ENCODE measurements around the gene ALK. TPM values are rescaled to one million over a fixed set of nuclear protein-coding genes. Genes with fewer than 3 reads are reported as not detected.

Gene ALK
- total RNA-seq, 1 experiment from 2014 or later, result not detected

- no peak for DNase-seq
- no peak overlapping the region for H3K4me2 ChIP-seq (ENCODE audit: insufficient read depth, insufficient read length, low read length)
- peaks cover 7% of the 10 kb centered on the region for H3K27me3 Mint-ChIP-seq (ENCODE audit: low read depth)
- no peaks in the 10 kb centered on the region for H3K79me2 ChIP-seq (ENCODE audit: insufficient read depth, low read length)
- TF ChIP-seq CTCF (conservative IDR thresholded peaks at IDR 0.05), result no peak
- H3K79me1 ChIP-seq (ENCODE audit: insufficient read depth, low read depth, low read length, poor library complexity, severe bottlenecking), result no peaks in the 10 kb centered on the region
- H3K9ac ChIP-seq (ENCODE audit: extremely low read depth, insufficient read length, low read length), result no peak overlapping the region
- H3T11ph ChIP-seq (ENCODE audit: low read length), result no peak overlapping the region
- no peak overlapping the region for H3K27ac ChIP-seq (ENCODE audit: insufficient read length, low read depth, low read length)
- no peak overlapping the region for H4K5ac ChIP-seq (ENCODE audit: insufficient read length, low read depth, low read length)
- H2BK15ac ChIP-seq (ENCODE audit: low read depth, low read length), result no peak overlapping the region
- no peaks in the 10 kb centered on the region for H3K36me3 Mint-ChIP-seq (ENCODE audit: insufficient read depth in 1 of 3, low read depth in 3 of 3)
- H3K9me3 ChIP-seq (ENCODE audit: control insufficient read depth, low read depth, low read length), result no peaks in the 10 kb centered on the region
- H3K23me2 ChIP-seq (ENCODE audit: insufficient read length, low read depth, low read length, poor library complexity, severe bottlenecking), result no peaks in the 10 kb centered on the region
- H4K20me1 ChIP-seq (ENCODE audit: control insufficient read depth, insufficient read depth, insufficient read length), result no peaks in the 10 kb centered on the region
- H2BK120ac ChIP-seq (ENCODE audit: low read depth, low read length, poor library complexity, severe bottlenecking), result no peak overlapping the region
- H2BK5ac ChIP-seq (ENCODE audit: insufficient read length, low read length), result no peak overlapping the region
- H3K23ac ChIP-seq (ENCODE audit: insufficient read length, low read depth, low read length), result no peak overlapping the region
- peaks cover 8% of the 10 kb centered on the region in 2 experiments for H3K4me1 Mint-ChIP-seq
- no peak overlapping the region for H2BK12ac ChIP-seq (ENCODE audit: insufficient read length, low read depth, low read length)
- H3K18ac ChIP-seq (ENCODE audit: insufficient read length, low read depth, low read length), result no peak overlapping the region
- no peak overlapping the region for H4K8ac ChIP-seq (replicated peaks; ENCODE audit: insufficient read length, low read depth, low read length)
- H2BK20ac ChIP-seq (ENCODE audit: low read depth, low read length, poor library complexity, severe bottlenecking), result no peak overlapping the region
- no peak overlapping the region for H3K4me3 Mint-ChIP-seq
- H3K14ac ChIP-seq (ENCODE audit: insufficient read depth, low read length), result no peak overlapping the region
- H3K4ac ChIP-seq (ENCODE audit: low read depth, low read length), result no peak overlapping the region
- no CpG with 5 or more reads among the region's 1 CpG for WGBS (ENCODE audit: extremely low coverage, insufficient read length, low lambda C conversion rate)
- no peak overlapping the region for H3K56ac ChIP-seq (ENCODE audit: insufficient read length, low read depth, low read length)
- H2AK5ac ChIP-seq (ENCODE audit: insufficient read length, low read length), result no peak overlapping the region
- H3K27ac Mint-ChIP-seq, result no peak overlapping the region
- no peaks in the 10 kb centered on the region for H3K27me3 ChIP-seq (ENCODE audit: insufficient read depth, low read length)
- H2AFZ ChIP-seq (ENCODE audit: low read length), result no peak overlapping the region
- peaks cover 2 to 4% of the 10 kb centered on the region in 2 experiments; a peak in 2 of 5 replicates for H3K9me3 Mint-ChIP-seq
- no peaks in the 10 kb centered on the region for H3K4me1 ChIP-seq (ENCODE audit: insufficient read depth, low read length)
- H4K91ac ChIP-seq (ENCODE audit: insufficient read length, low read depth, low read length), result no peak overlapping the region
Measured at GRCh38 chr2:29802986-29803385, 118.4 kb downstream of the ALK start.
